Measurements from ENCODE around the gene MTA2.

The MTA2 gene

DNA sequence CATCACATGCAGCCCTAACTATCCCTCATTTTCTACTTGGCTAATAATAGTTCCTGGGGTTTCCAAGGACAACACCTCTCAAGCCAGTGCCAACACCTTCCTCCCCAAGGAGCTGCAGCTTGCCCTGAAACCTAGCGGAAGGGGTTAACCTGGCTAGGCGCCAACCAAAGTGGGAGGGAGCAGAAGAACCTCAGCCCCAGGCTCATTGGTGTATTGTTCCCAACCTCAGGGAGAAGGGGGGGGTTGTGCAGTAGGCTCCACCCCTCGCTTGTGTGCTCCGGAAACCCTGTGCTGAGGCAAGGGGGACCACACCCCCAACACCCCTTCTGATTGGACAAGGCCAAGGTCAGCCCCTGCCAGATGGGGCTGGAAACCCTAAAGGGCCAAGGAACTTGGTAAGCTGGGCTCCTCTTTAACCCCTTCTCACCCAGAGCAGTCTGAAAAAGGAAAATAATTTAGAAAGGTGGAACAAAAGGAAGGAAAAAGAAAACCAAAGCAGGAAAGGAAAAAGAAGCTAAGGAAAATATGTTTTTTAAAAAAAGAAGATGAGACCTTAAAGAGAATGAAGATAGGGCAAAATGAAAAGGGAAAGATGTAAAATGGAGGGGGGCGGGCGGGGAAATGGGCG is 2.5 kb downstream of the MTA2 start:
- Histone ChIP-seq H3K79me2 (ENCODE audit: insufficient read depth, low read length) (peaks cover 27% of the 10 kb centered on the region), H3K27ac (ENCODE audit: low read depth, low read length, poor library complexity, severe bottlenecking) (peak overlapping the region; percentile 79), H3K36me3 (ENCODE audit: insufficient read depth, low read length) (peaks cover 91% of the 10 kb centered on the region), H3F3A (ENCODE audit: insufficient read depth, low read length) (no peaks in the 10 kb centered on the region), H3K4me1 (ENCODE audit: insufficient read depth, low read length, severe bottlenecking) (peaks cover 26% of the 10 kb centered on the region), H3K9me2 (ENCODE audit: low read depth, low read length) (no peaks in the 10 kb centered on the region), H3K9me3 (ENCODE audit: low read length) (no peaks in the 10 kb centered on the region), H4K20me1 (ENCODE audit: insufficient read depth, low read length) (no peaks in the 10 kb centered on the region), H3K9ac (ENCODE audit: low read length) (peak overlapping the region; percentile 100), H2AFZ (ENCODE audit: low read length) (no peak overlapping the region), H3K4me3 (ENCODE audit: low read depth, low read length, poor library complexity, severe bottlenecking) (peak overlapping the region; percentile 97), H3K27me3 (ENCODE audit: insufficient read depth, low read length) (no peaks in the 10 kb centered on the region), H3K4me2 (ENCODE audit: low read length) (peak overlapping the region; percentile 94)
- TF ChIP-seq EZH2 (IDR thresholded peaks at IDR 0.05; ENCODE audit: borderline replicate concordance, low read length) = no peak
- TF ChIP-seq, protein P1, sequence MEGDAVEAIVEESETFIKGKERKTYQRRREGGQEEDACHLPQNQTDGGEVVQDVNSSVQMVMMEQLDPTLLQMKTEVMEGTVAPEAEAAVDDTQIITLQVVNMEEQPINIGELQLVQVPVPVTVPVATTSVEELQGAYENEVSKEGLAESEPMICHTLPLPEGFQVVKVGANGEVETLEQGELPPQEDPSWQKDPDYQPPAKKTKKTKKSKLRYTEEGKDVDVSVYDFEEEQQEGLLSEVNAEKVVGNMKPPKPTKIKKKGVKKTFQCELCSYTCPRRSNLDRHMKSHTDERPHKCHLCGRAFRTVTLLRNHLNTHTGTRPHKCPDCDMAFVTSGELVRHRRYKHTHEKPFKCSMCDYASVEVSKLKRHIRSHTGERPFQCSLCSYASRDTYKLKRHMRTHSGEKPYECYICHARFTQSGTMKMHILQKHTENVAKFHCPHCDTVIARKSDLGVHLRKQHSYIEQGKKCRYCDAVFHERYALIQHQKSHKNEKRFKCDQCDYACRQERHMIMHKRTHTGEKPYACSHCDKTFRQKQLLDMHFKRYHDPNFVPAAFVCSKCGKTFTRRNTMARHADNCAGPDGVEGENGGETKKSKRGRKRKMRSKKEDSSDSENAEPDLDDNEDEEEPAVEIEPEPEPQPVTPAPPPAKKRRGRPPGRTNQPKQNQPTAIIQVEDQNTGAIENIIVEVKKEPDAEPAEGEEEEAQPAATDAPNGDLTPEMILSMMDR (IDR thresholded peaks at IDR 0.05; ENCODE audit: low read length) = no peak

DNA sequence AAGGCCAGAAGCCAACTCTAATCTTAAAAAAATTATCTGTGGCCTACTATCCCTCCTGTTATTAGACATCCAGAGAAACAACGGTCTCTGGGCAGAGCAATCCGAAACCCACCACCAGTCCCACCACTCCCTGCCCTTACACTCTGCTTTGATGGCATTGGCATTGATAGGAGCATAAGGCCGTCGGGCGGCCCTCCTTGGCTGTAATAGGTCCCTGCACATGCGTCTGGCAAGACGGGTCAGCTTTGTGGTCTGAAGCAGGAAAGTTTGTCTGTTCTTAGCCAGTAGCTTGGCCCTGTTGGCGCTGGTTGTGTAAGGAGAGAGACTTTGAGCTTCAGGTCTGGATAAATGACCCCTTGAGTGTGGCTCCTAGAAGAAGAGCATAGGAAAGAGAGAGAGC is 6.5 kb downstream of the MTA2 start:
- Histone ChIP-seq H3K27me3 (ENCODE audit: insufficient read depth, low read length) (no peaks in the 10 kb centered on the region), H2AFZ (ENCODE audit: low read length) (no peak overlapping the region), H3K4me2 (ENCODE audit: low read length) (no peak overlapping the region), H3K9me3 (ENCODE audit: low read length) (no peaks in the 10 kb centered on the region), H3K4me1 (ENCODE audit: insufficient read depth, low read length, severe bottlenecking) (peaks cover 41% of the 10 kb centered on the region), H3K79me2 (ENCODE audit: insufficient read depth, low read length) (peaks cover 23% of the 10 kb centered on the region), H3K9ac (ENCODE audit: low read length) (no peak overlapping the region), H3K27ac (ENCODE audit: low read depth, low read length, poor library complexity, severe bottlenecking) (no peak overlapping the region), H3K9me2 (ENCODE audit: low read depth, low read length) (no peaks in the 10 kb centered on the region), H3F3A (ENCODE audit: insufficient read depth, low read length) (no peaks in the 10 kb centered on the region), H3K4me3 (ENCODE audit: low read depth, low read length, poor library complexity, severe bottlenecking) (no peak overlapping the region), H3K36me3 (ENCODE audit: insufficient read depth, low read length) (peaks cover 76% of the 10 kb centered on the region), H4K20me1 (ENCODE audit: insufficient read depth, low read length) (no peaks in the 10 kb centered on the region)
- no peak for TF ChIP-seq EZH2 (IDR thresholded peaks at IDR 0.05; ENCODE audit: borderline replicate concordance, low read length)
- TF ChIP-seq, protein P1 (IDR thresholded peaks at IDR 0.05; ENCODE audit: low read length) = no peak

DNA sequence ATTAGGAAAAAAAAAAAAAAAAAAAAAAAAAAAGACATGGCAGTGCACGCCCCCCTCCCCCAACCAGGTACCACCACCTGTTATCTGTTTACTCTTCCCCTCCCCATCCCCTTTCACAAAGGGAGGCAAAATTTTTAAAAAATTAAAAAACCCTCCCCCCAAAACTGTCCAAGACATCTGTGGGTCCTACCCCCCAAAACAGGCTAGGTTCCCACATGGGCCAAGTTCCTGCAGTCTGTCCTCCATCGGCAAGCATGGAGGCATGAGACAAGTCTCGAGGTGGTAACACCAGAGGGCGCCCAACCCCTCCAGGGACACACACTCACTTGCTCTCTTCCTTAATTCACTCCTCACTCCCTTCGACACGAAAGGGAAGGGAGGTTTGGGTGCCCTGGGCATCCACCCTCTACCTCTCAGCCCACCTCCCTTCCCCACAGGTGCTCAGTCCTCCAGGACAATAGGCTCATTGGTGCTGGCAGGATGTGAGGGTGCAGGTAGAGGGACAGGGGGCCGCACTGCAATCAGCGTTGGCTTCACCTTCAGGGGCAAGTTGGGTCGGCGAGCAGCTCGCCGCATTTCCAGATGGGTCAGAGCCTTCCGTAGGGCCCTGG is 8.1 kb downstream of the MTA2 start:
- H3K27ac ChIP-seq (ENCODE audit: low read depth, low read length, poor library complexity, severe bottlenecking) = no peak overlapping the region
- no peak overlapping the region for H2AFZ ChIP-seq (ENCODE audit: low read length)
- H3K36me3 ChIP-seq (ENCODE audit: insufficient read depth, low read length) = peaks cover 69% of the 10 kb centered on the region
- no peaks in the 10 kb centered on the region for H3K9me2 ChIP-seq (ENCODE audit: low read depth, low read length)
- H3K4me2 ChIP-seq (ENCODE audit: low read length) = no peak overlapping the region
- no peaks in the 10 kb centered on the region for H4K20me1 ChIP-seq (ENCODE audit: insufficient read depth, low read length)
- H3K4me3 ChIP-seq (ENCODE audit: low read depth, low read length, poor library complexity, severe bottlenecking) = no peak overlapping the region
- no peak overlapping the region for H3K9ac ChIP-seq (ENCODE audit: low read length)
- H3K79me2 ChIP-seq (ENCODE audit: insufficient read depth, low read length) = peaks cover 18% of the 10 kb centered on the region
- H3K9me3 ChIP-seq (ENCODE audit: low read length) = no peaks in the 10 kb centered on the region
- TF ChIP-seq, protein P1 (IDR thresholded peaks at IDR 0.05; ENCODE audit: low read length) = peak; percentile 83
- no peak for TF ChIP-seq EZH2 (IDR thresholded peaks at IDR 0.05; ENCODE audit: borderline replicate concordance, low read length)
- no peaks in the 10 kb centered on the region for H3K27me3 ChIP-seq (ENCODE audit: insufficient read depth, low read length)
- no peaks in the 10 kb centered on the region for H3F3A ChIP-seq (ENCODE audit: insufficient read depth, low read length)
- H3K4me1 ChIP-seq (ENCODE audit: insufficient read depth, low read length, severe bottlenecking) = peaks cover 36% of the 10 kb centered on the region
